GM23338 (cell line): ENCODE data around the gene HYAL1.

ENCODE experiments used
- CTCF ChIP-seq, 2 experiments: fragments of 200-600 bp in 1 of 2; sonication (generic) in 1 of 2; conservative IDR thresholded peaks; 2 replicates each; pipeline versions ENCODE4 v1.5.1 to v1.6.1; 2016 to 2017; ENCODE audit warnings: antibody characterized with exemption in 2 of 2, low read depth in 2 of 2, mild to moderate bottlenecking in 2 of 2, moderate library complexity in 1 of 2
- EZH2 ChIP-seq: fragments of 200-600 bp; sonication (generic); IDR thresholded peaks from one replicate; pipeline ENCODE4 v1.8.0; 2017; ENCODE audit warnings: antibody characterized with exemption, mild to moderate bottlenecking, low read depth; ENCODE audit not compliant: unreplicated experiment
- EZH2phosphoT487 ChIP-seq: fragments of 200-600 bp; sonication (generic); IDR thresholded peaks from one replicate; pipeline ENCODE4 v1.8.1; 2018; ENCODE audit warnings: antibody characterized with exemption; ENCODE audit not compliant: unreplicated experiment
- JUNB ChIP-seq: IDR thresholded peaks from one replicate; pipeline ENCODE4 v1.6.1; 2016; ENCODE audit warnings: antibody characterized with exemption; ENCODE audit not compliant: unreplicated experiment
- POLR2AphosphoS5 ChIP-seq: IDR thresholded peaks from 2 replicates; pipeline ENCODE4 v1.6.1; 2016; ENCODE audit warnings: antibody characterized with exemption, low read depth
- REST ChIP-seq: IDR thresholded peaks from one replicate; pipeline ENCODE4 v1.6.1; 2018; ENCODE audit warnings: antibody characterized with exemption; ENCODE audit not compliant: unreplicated experiment

DNA sequence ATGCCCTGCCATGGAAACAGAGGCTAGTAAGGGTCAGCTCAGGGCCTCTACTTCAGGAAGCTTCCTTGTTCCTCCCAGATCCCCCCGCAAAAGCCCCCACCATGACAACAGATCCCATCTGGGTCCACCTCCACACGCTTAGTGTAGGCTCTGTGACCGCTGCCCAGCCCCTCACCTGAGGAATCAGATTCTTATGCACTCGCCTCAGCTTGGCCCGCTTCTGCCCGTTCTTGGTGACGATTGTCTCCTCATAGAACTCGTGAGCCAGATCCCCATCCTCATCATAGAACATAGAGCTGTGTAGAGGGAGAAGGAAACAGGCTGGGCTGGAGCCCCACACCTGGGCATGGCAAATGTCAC, 22.8 kb upstream of the HYAL1 start:
- no peak for TF ChIP-seq CTCF (conservative IDR thresholded peaks at IDR 0.05; ENCODE audit: low read depth in 2 of 2)
- TF ChIP-seq JUNB: no peak
- TF ChIP-seq POLR2AphosphoS5: no peak
- TF ChIP-seq EZH2phosphoT487: no peak
- TF ChIP-seq REST: no peak
- no peak for TF ChIP-seq EZH2
